Activated CD8-positive, alpha-beta memory T cell treated with anti-CD3 and anti-CD28 coated beads for 24 hours (primary cell): Measurements from ENCODE around the gene GTF2F1.
"Not testable (repeated sequence)": the region's sequence is repeated elsewhere in the genome, so short reads cannot be mapped to it uniquely, and the experiment has no call there.

Experiments
- DNase-seq: peaks from one replicate; pipeline ENCODE4 v3.0.0-alpha.2; 2020

Gene GTF2F1

GRCh38 chr19:6355321-6356040 is 37.5 kb downstream of the GTF2F1 start:
- not testable (repeated sequence) for DNase-seq

- DNase-seq: no peak
Measured at GRCh38 chr19:6354098-6354674, 38.8 kb downstream of the GTF2F1 start.

- DNase-seq: no peak
Measured at GRCh38 chr19:6352381-6353165, 40.4 kb downstream of the GTF2F1 start.

GRCh38 chr19:6350688-6351087 is 42.3 kb downstream of the GTF2F1 start:
- DNase-seq: no peak

GRCh38 chr19:6349271-6349670 is 43.7 kb downstream of the GTF2F1 start:
- not testable (repeated sequence) for DNase-seq

- DNase-seq: no peak
Measured at GRCh38 chr19:6343462-6343861, 49.5 kb downstream of the GTF2F1 start.

GRCh38 chr19:6340493-6341201 is 52.3 kb downstream of the GTF2F1 start:
- DNase-seq: no peak

- DNase-seq: no peak
Measured at GRCh38 chr19:6334490-6335285, 58.3 kb downstream of the GTF2F1 start.

GRCh38 chr19:6333439-6333838 is 59.5 kb downstream of the GTF2F1 start, which contains the start of gene ACER1:
Gene ACER1, minus strand, starts transcription at chr19:6333612. Its CDS starts 61 bp downstream, at chr19:6333551.
- DNase-seq: no peak
